CD4-positive, alpha-beta T cell treated with Interleukin-17A for 1 hour (primary cell): ENCODE data around the gene ATP9A.
"Not testable (repeated sequence)": the region's sequence is repeated elsewhere in the genome, so short reads cannot be mapped to it uniquely, and the experiment has no call there.

Experiments
- DNase-seq: peaks from one replicate; pipeline ENCODE4 v3.0.0-alpha.2; 2020

ATP9A gene

GRCh38 chr20:51790256-51790655 is 22.1 kb upstream of the ATP9A start:
- no peak for DNase-seq

GRCh38 chr20:51789434-51789833 is 21.2 kb upstream of the ATP9A start:
- no peak for DNase-seq

- DNase-seq, result no peak
Measured at GRCh38 chr20:51788822-51789221, 20.6 kb upstream of the ATP9A start.

- DNase-seq, result no peak
Measured at GRCh38 chr20:51784299-51784698, 16.1 kb upstream of the ATP9A start.

GRCh38 chr20:51778229-51778759 is 10.1 kb upstream of the ATP9A start:
- DNase-seq, result not testable (repeated sequence)

- DNase-seq, result no peak
Measured at GRCh38 chr20:51775241-51775640, 7.1 kb upstream of the ATP9A start.

GRCh38 chr20:51772236-51772635 is 4.0 kb upstream of the ATP9A start:
- DNase-seq, result no peak

GRCh38 chr20:51769976-51770615 is 1.9 kb upstream of the ATP9A start:
- no peak for DNase-seq

- no peak for DNase-seq
Measured at GRCh38 chr20:51768759-51769517, 748 bp upstream of the ATP9A start.

GRCh38 chr20:51766994-51767866 is 960 bp downstream of the ATP9A start:
- peak; percentile 65 for DNase-seq

- not testable (repeated sequence) for DNase-seq
Measured at GRCh38 chr20:51765381-51765780, 2.8 kb downstream of the ATP9A start.

GRCh38 chr20:51763965-51764602 is 4.1 kb downstream of the ATP9A start:
- no peak for DNase-seq

- DNase-seq, result no peak
Measured at GRCh38 chr20:51760905-51761546, 7.2 kb downstream of the ATP9A start.

GRCh38 chr20:51759769-51760510 is 8.2 kb downstream of the ATP9A start:
- no peak for DNase-seq

- DNase-seq, result no peak
Measured at GRCh38 chr20:51758978-51759544, 9.1 kb downstream of the ATP9A start.

GRCh38 chr20:51757226-51757625 is 11.0 kb downstream of the ATP9A start:
- no peak for DNase-seq

- DNase-seq, result no peak
Measured at GRCh38 chr20:51756653-51757052, 11.5 kb downstream of the ATP9A start.

GRCh38 chr20:51753220-51753619 is 15.0 kb downstream of the ATP9A start:
- DNase-seq, result not testable (repeated sequence)

GRCh38 chr20:51752343-51752951 is 15.7 kb downstream of the ATP9A start:
- DNase-seq, result no peak

GRCh38 chr20:51750770-51751388 is 17.3 kb downstream of the ATP9A start:
- DNase-seq, result no peak
